ENCODE data around the gene DNM3. TPM values are rescaled to one million over a fixed set of nuclear protein-coding genes. Genes with fewer than 3 reads are reported as not detected.
"Not testable (repeated sequence)": the region's sequence is repeated elsewhere in the genome, so short reads cannot be mapped to it uniquely, and the experiment has no call there.

DNM3 gene
- total RNA-seq, 2 experiments from 2014 or later, result 0.93 to 1.2 TPM

- peaks cover 3% of the 10 kb centered on the region for H3K27me3 Mint-ChIP-seq
Observed at GRCh38 chr1:172024516-172024915, 183.2 kb downstream of the DNM3 start.

GRCh38 chr1:172024944-172025738 is 183.8 kb downstream of the DNM3 start:
- H3K4me3 Mint-ChIP-seq; POLR2A ChIA-PET; H3K9me3 Mint-ChIP-seq; H3K4me1 Mint-ChIP-seq (ENCODE audit: low read depth); H3K27ac Mint-ChIP-seq; DNase-seq; H3K27me3 Mint-ChIP-seq; H3K36me3 Mint-ChIP-seq; intact Hi-C loops (cut with micrococcal nuclease): not testable (repeated sequence)
- CTCF ChIA-PET, result interaction anchor here (0.8 kb wide), 1 partner anchor 223 kb away, joined by 3 read pairs; no protein-coding TSS in a partner anchor

More at GRCh38 chr1:172024516-172024915, 183.2 kb downstream of the DNM3 start:
- no peak overlapping the region for H3K4me3 Mint-ChIP-seq
- H3K4me1 Mint-ChIP-seq (ENCODE audit: low read depth), result no peaks in the 10 kb centered on the region
- no peaks in the 10 kb centered on the region for H3K9me3 Mint-ChIP-seq
- no peaks in the 10 kb centered on the region for H3K36me3 Mint-ChIP-seq
- POLR2A ChIA-PET, result no interaction called here
- DNase-seq, result no peak
- CTCF ChIA-PET, result interaction anchor here (0.8 kb wide), 1 partner anchor 223 kb away, joined by 3 read pairs; no protein-coding TSS in a partner anchor
- intact Hi-C loops (cut with micrococcal nuclease), result no loop called here
- H3K27ac Mint-ChIP-seq, result no peak overlapping the region

DNA sequence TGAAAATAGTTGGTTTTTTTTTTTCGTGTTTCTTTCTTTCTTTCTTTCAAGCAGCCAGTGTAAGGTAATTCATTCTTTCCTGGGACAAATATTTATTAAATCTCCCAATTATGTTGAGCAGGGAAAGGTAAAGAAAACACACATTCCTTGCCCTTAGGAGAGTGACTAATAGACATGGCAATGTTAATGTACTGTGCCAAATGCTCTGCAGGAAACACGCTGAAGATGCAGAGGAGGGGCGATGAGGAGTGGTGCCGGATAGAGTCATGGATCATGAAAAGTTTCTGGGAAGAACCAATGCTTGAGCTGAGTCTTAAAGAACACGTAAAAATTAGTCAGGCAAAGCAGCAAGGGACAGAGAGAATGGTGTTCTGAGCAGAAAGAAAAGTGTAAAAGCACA is 199.2 kb downstream of the DNM3 start:
- POLR2A ChIA-PET, result no interaction called here
- no peak for DNase-seq
- peaks cover 7% of the 10 kb centered on the region for H3K4me1 Mint-ChIP-seq (ENCODE audit: low read depth)
- H3K9me3 Mint-ChIP-seq, result no peaks in the 10 kb centered on the region
- CTCF ChIA-PET, result interaction anchor here (0.8 kb wide), 1 partner anchor 388 kb away, joined by 3 read pairs; no protein-coding TSS in a partner anchor
- H3K27ac Mint-ChIP-seq, result no peak overlapping the region
- H3K36me3 Mint-ChIP-seq, result peaks cover 2% of the 10 kb centered on the region
- H3K4me3 Mint-ChIP-seq, result no peak overlapping the region
- intact Hi-C loops (cut with micrococcal nuclease), result no loop called here
- H3K27me3 Mint-ChIP-seq, result no peaks in the 10 kb centered on the region

DNA sequence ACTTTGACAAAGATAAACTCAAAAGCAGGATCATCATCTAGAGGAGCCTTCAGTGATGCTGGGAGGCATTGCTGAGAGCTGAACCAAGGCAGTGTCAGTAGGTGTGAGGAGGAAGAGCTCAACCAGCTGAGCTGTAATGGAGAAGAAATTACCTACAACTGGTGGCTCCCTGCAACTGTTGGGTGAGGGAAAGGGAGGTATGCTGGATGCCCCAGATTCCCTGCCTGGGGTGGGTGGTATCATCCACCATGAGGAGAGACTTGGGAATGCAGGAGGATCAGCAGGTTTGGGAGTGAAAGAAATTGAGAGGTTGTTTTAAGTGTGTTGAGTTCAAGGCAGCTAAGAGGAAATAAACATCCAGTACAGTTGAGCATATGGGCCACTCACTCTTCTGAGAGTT is 199.8 kb downstream of the DNM3 start:
- ChIA-PET POLR2A (no interaction called here), CTCF (interaction anchor here (0.8 kb wide), 1 partner anchor 387 kb away, joined by 3 read pairs; no protein-coding TSS in a partner anchor)
- peaks cover 2% of the 10 kb centered on the region for H3K36me3 Mint-ChIP-seq
- no peaks in the 10 kb centered on the region for H3K27me3 Mint-ChIP-seq
- H3K27ac Mint-ChIP-seq, result no peak overlapping the region
- no peak overlapping the region for H3K4me3 Mint-ChIP-seq
- peaks cover 7% of the 10 kb centered on the region for H3K4me1 Mint-ChIP-seq (ENCODE audit: low read depth)
- DNase-seq, result no peak
- H3K9me3 Mint-ChIP-seq, result no peaks in the 10 kb centered on the region
- intact Hi-C loops (cut with micrococcal nuclease), result no loop called here

- peaks cover 7% of the 10 kb centered on the region for H3K4me1 Mint-ChIP-seq (ENCODE audit: low read depth)
- intact Hi-C loops (cut with micrococcal nuclease), result no loop called here
- no peak for DNase-seq
- no peaks in the 10 kb centered on the region for H3K9me3 Mint-ChIP-seq
- ChIA-PET POLR2A (no interaction called here), CTCF (no interaction called here)
- H3K36me3 Mint-ChIP-seq, result no peaks in the 10 kb centered on the region
- no peak overlapping the region for H3K4me3 Mint-ChIP-seq
- H3K27me3 Mint-ChIP-seq, result no peaks in the 10 kb centered on the region
- H3K27ac Mint-ChIP-seq, result no peak overlapping the region
Observed at GRCh38 chr1:172041742-172042141, 200.4 kb downstream of the DNM3 start.

GRCh38 chr1:172043900-172044299 is 202.6 kb downstream of the DNM3 start:
- no peaks in the 10 kb centered on the region for H3K36me3 Mint-ChIP-seq
- H3K4me3 Mint-ChIP-seq, result no peak overlapping the region
- DNase-seq, result no peak
- POLR2A ChIA-PET, result interaction anchor here (1.1 kb wide), 1 partner anchor 15 kb away, joined by 3 read pairs; no protein-coding TSS in a partner anchor
- peaks cover 7% of the 10 kb centered on the region for H3K4me1 Mint-ChIP-seq (ENCODE audit: low read depth)
- no peaks in the 10 kb centered on the region for H3K27me3 Mint-ChIP-seq
- no peak overlapping the region for H3K27ac Mint-ChIP-seq
- intact Hi-C loops (cut with micrococcal nuclease), result no loop called here
- CTCF ChIA-PET, result interaction anchor here (0.7 to 1.2 kb wide), 2 partner anchors 355 to 676 kb away, joined by 3 read pairs; no protein-coding TSS in a partner anchor
- no peaks in the 10 kb centered on the region for H3K9me3 Mint-ChIP-seq

DNA sequence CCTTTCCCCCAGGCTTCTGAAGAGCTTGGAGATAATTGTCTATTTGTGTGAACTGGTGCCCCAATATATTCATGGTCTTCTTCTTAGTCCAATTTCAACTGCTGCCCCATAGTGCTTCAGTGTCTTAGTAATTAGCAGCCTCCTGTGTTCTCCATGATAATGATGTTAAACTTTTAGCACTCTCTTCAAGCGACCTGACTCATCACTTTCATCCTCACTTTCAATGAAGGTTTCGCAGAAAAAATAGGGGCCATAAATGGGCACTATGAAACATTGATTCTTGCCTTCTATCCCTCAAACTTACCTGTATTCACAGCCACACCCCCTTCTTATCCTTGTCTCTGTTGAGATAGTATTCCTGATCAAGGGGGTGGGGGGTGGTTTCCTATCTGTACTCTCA is 210.6 kb downstream of the DNM3 start:
- H3K27me3 Mint-ChIP-seq, result no peaks in the 10 kb centered on the region
- ChIA-PET CTCF (no interaction called here), POLR2A (no interaction called here)
- H3K4me1 Mint-ChIP-seq (ENCODE audit: low read depth), result no peaks in the 10 kb centered on the region
- intact Hi-C loops (cut with micrococcal nuclease), result no loop called here
- H3K36me3 Mint-ChIP-seq, result no peaks in the 10 kb centered on the region
- no peak for DNase-seq
- no peak overlapping the region for H3K4me3 Mint-ChIP-seq
- no peaks in the 10 kb centered on the region for H3K9me3 Mint-ChIP-seq
- H3K27ac Mint-ChIP-seq, result no peak overlapping the region

- Mint-ChIP-seq H3K27ac (no peak overlapping the region), H3K4me3 (no peak overlapping the region), H3K4me1 (ENCODE audit: low read depth) (no peaks in the 10 kb centered on the region), H3K27me3 (no peaks in the 10 kb centered on the region), H3K9me3 (no peaks in the 10 kb centered on the region), H3K36me3 (no peaks in the 10 kb centered on the region)
- DNase-seq, result no peak
- POLR2A ChIA-PET, result no interaction called here
- intact Hi-C loops (cut with micrococcal nuclease), result no loop called here
- CTCF ChIA-PET, result no interaction called here
Observed at GRCh38 chr1:172054172-172054571, 212.9 kb downstream of the DNM3 start.

- H3K27ac Mint-ChIP-seq; intact Hi-C loops (cut with micrococcal nuclease); H3K4me3 Mint-ChIP-seq; DNase-seq; H3K4me1 Mint-ChIP-seq (ENCODE audit: low read depth); H3K27me3 Mint-ChIP-seq; H3K9me3 Mint-ChIP-seq; H3K36me3 Mint-ChIP-seq; POLR2A ChIA-PET; CTCF ChIA-PET: not testable (repeated sequence)
Observed at GRCh38 chr1:172055816-172056419, 214.6 kb downstream of the DNM3 start.

GRCh38 chr1:172068334-172068733 is 227.0 kb downstream of the DNM3 start:
- Mint-ChIP-seq H3K36me3 (no peaks in the 10 kb centered on the region), H3K27ac (no peak overlapping the region), H3K4me1 (ENCODE audit: low read depth) (no peaks in the 10 kb centered on the region), H3K4me3 (no peak overlapping the region), H3K27me3 (no peaks in the 10 kb centered on the region), H3K9me3 (no peaks in the 10 kb centered on the region)
- no peak for DNase-seq
- POLR2A ChIA-PET, result no interaction called here
- CTCF ChIA-PET, result no interaction called here
- intact Hi-C loops (cut with micrococcal nuclease), result no loop called here

- intact Hi-C loops (cut with micrococcal nuclease), result no loop called here
Observed at GRCh38 chr1:172069051-172069450, 227.8 kb downstream of the DNM3 start.

GRCh38 chr1:172069534-172069933 is 228.2 kb downstream of the DNM3 start:
- no peak overlapping the region for H3K27ac Mint-ChIP-seq
- no peaks in the 10 kb centered on the region for H3K27me3 Mint-ChIP-seq
- no peak overlapping the region for H3K4me3 Mint-ChIP-seq
- POLR2A ChIA-PET, result no interaction called here
- no peak for DNase-seq
- H3K9me3 Mint-ChIP-seq, result no peaks in the 10 kb centered on the region
- CTCF ChIA-PET, result interaction anchor here (0.6 kb wide), 1 partner anchor 369 kb away, joined by 3 read pairs; no protein-coding TSS in a partner anchor
- intact Hi-C loops (cut with micrococcal nuclease), result no loop called here
- H3K36me3 Mint-ChIP-seq, result no peaks in the 10 kb centered on the region
- no peaks in the 10 kb centered on the region for H3K4me1 Mint-ChIP-seq (ENCODE audit: low read depth)

More at GRCh38 chr1:172069051-172069450, 227.8 kb downstream of the DNM3 start:
- Mint-ChIP-seq H3K36me3 (no peaks in the 10 kb centered on the region), H3K4me3 (no peak overlapping the region), H3K27ac (no peak overlapping the region), H3K27me3 (no peaks in the 10 kb centered on the region), H3K4me1 (ENCODE audit: low read depth) (no peaks in the 10 kb centered on the region), H3K9me3 (no peaks in the 10 kb centered on the region)
- POLR2A ChIA-PET, result no interaction called here
- CTCF ChIA-PET, result no interaction called here
- no peak for DNase-seq

Measured in activated CD4-positive, alpha-beta memory T cell treated with anti-CD3 and anti-CD28 coated beads for 36 hours (primary cell).